Endothelial cell of umbilical vein (primary cell): Measurements from ENCODE around the gene MCF2L. TPM values are rescaled to one million over a fixed set of nuclear protein-coding genes. Genes with fewer than 3 reads are reported as not detected.

Experiments
- BruUV-seq: library from RNA; stranded (reverse); fragments of 400-500 nt; replicated peaks from 2 replicates; lab custom pipeline; 2021; lab: Mats Ljungman, UMichigan
- CTCF ChIA-PET: fragments of 300-600, 350-600 bp; sonication (Branson Sonifier 250); formaldehyde crosslinking; loops from one replicate; lab custom pipeline; 2021; ENCODE audit warnings: antibody characterized with exemption, inconsistent platforms; lab: Charles Lee
- POLR2A ChIA-PET: fragments of 300-600, 350-600 bp; sonication (Branson Sonifier 250); formaldehyde crosslinking; loops from one replicate; lab custom pipeline; 2021; ENCODE audit warnings: antibody characterized with exemption, inconsistent platforms; lab: Charles Lee
- DNase-seq: peaks from one replicate; pipeline ENCODE4 v3.0.0-alpha.2; 2011; ENCODE audit warnings: low read depth, low spot score
- FAIRE-seq: peaks from 2 replicates; lab custom pipeline; 2011; peaks lifted over from hg19 to GRCh38; lab: Jason Lieb, UNC
- H2AFZ ChIP-seq: 2 replicates; pipeline ENCODE4 v1.6.0; 2012; ENCODE audit warnings: low read depth, low read length, control low read depth, inconsistent platforms
- H3K27ac ChIP-seq: 2 replicates; pipeline ENCODE4 v1.5.1; 2011; ENCODE audit warnings: low read depth, mild to moderate bottlenecking, control low read depth, low read length, moderate library complexity; ENCODE audit not compliant: insufficient read depth
- H3K27me3 ChIP-seq, 2 experiments: 2 replicates each; pipeline versions ENCODE4 v1.6.0 to v1.6.1; 2011; ENCODE audit warnings: low read length in 2 of 2, mixed read lengths in 1 of 2; ENCODE audit not compliant: control insufficient read depth in 2 of 2, insufficient read depth in 2 of 2
- H3K36me3 ChIP-seq, 2 experiments: 2 replicates in 1 of 2; 3 replicates in 1 of 2; pipeline ENCODE4 v1.5.1; 2011; ENCODE audit warnings: low read length in 2 of 2, mild to moderate bottlenecking in 1 of 2, moderate library complexity in 1 of 2; ENCODE audit not compliant: control insufficient read depth in 2 of 2, insufficient read depth in 2 of 2; ENCODE audit errors: extremely low read depth in 1 of 2
- H3K4me1 ChIP-seq: 3 replicates; pipeline ENCODE4 v1.5.1; 2011; ENCODE audit warnings: mild to moderate bottlenecking, low read length; ENCODE audit not compliant: control insufficient read depth, insufficient read depth; ENCODE audit errors: extremely low read depth
- H3K4me2 ChIP-seq: 2 replicates; pipeline ENCODE4 v1.6.1; 2011; ENCODE audit warnings: low read length, control low read depth, mixed read lengths; ENCODE audit not compliant: insufficient read depth
- H3K4me3 ChIP-seq, 3 experiments: fragments of 200-600 bp in 1 of 3; sonication (generic), shearing (Covaris generic) in 1 of 3; replicated peaks in 1 of 3; 2 replicates each; pipeline ENCODE4 v1.5.1; 2011 to 2016; ENCODE audit warnings: control low read depth in 3 of 3, low read length in 3 of 3, mild to moderate bottlenecking in 2 of 3, inconsistent platforms in 1 of 3, low read depth in 1 of 3, moderate library complexity in 1 of 3; ENCODE audit not compliant: insufficient read depth in 1 of 3
- H3K79me2 ChIP-seq: 2 replicates; pipeline ENCODE4 v1.6.0; 2012; ENCODE audit warnings: low read length, inconsistent platforms; ENCODE audit not compliant: control insufficient read depth, insufficient read depth
- H3K9ac ChIP-seq: replicated peaks from 2 replicates; pipeline ENCODE3; 2011; ENCODE audit warnings: low read length, control low read depth; ENCODE audit not compliant: insufficient read depth; ENCODE audit errors: extremely low read depth
- H3K9me1 ChIP-seq: replicated peaks from 3 replicates; pipeline ENCODE4 v1.6.0; 2011; ENCODE audit warnings: mild to moderate bottlenecking, low read length; ENCODE audit not compliant: control insufficient read depth, insufficient read depth; ENCODE audit errors: extremely low read depth
- H3K9me3 ChIP-seq: replicated peaks from 2 replicates; pipeline ENCODE4 v1.5.1; 2012; ENCODE audit warnings: low read length, inconsistent platforms; ENCODE audit not compliant: control insufficient read depth, insufficient read depth
- H4K20me1 ChIP-seq: replicated peaks from 2 replicates; pipeline ENCODE3; 2011; ENCODE audit warnings: mild to moderate bottlenecking, low read length; ENCODE audit not compliant: control insufficient read depth, insufficient read depth; ENCODE audit errors: extremely low read depth
- CTCF ChIP-seq, 2 donors: IDR thresholded peaks; 1 replicate in 1 of 2; 2 replicates in 1 of 2; pipeline ENCODE4 v1.5.1; 2011; ENCODE audit warnings: low read length in 2 of 2, mild to moderate bottlenecking in 2 of 2, moderate library complexity in 2 of 2, control low read depth in 1 of 2, inconsistent platforms in 1 of 2, low read depth in 1 of 2; ENCODE audit not compliant: insufficient read depth in 1 of 2; ENCODE audit errors: extremely low read depth in 1 of 2
- EZH2 ChIP-seq: IDR thresholded peaks from 2 replicates; pipeline ENCODE4 v1.6.1; 2012; ENCODE audit warnings: borderline replicate concordance, low read depth, mild to moderate bottlenecking, moderate library complexity, low read length, inconsistent platforms; ENCODE audit not compliant: severe bottlenecking
- FOS ChIP-seq: IDR thresholded peaks from 2 replicates; pipeline ENCODE4 v1.6.1; 2011; ENCODE audit warnings: mild to moderate bottlenecking, low read length, moderate library complexity, borderline replicate concordance; ENCODE audit not compliant: insufficient read depth
- GATA2 ChIP-seq: IDR thresholded peaks from 2 replicates; pipeline ENCODE4 v1.7.0; 2011; ENCODE audit warnings: low read depth, mild to moderate bottlenecking, moderate library complexity, mixed read lengths, low read length; ENCODE audit not compliant: insufficient read length, insufficient read depth
- JUN ChIP-seq: IDR thresholded peaks from 2 replicates; pipeline ENCODE4 v1.6.1; 2011; ENCODE audit warnings: borderline replicate concordance, low read depth; ENCODE audit not compliant: insufficient read length, insufficient read depth
- MAX ChIP-seq: IDR thresholded peaks from 2 replicates; pipeline ENCODE4 v1.6.1; 2011; ENCODE audit not compliant: insufficient read depth, insufficient read length
- MYC ChIP-seq: IDR thresholded peaks from one replicate; pipeline ENCODE4 v1.6.1; 2011; ENCODE audit warnings: mild to moderate bottlenecking, low read depth, low read length
- POLR2A ChIP-seq: IDR thresholded peaks from 2 replicates; pipeline ENCODE4 v1.6.1; 2012; ENCODE audit warnings: low read depth, mild to moderate bottlenecking, control low read depth, low read length
- POLR2AphosphoS5 ChIP-seq: IDR thresholded peaks from 2 replicates; pipeline ENCODE4 v1.6.1; 2012; ENCODE audit warnings: low read depth, mild to moderate bottlenecking, control low read depth, low read length, moderate library complexity; ENCODE audit not compliant: insufficient read depth
- dilution Hi-C: fragments of 300-500 bp; cut with MboI; formaldehyde crosslinking; loops from one replicate; pipeline ENCODE4 v1.15.0; 2019; ENCODE audit warnings: low sequenced_read_pairs; ENCODE audit not compliant: extremely low pct_ligation_motif_present
- intact Hi-C: fragments of 100-400 bp; cut with micrococcal nuclease; formaldehyde crosslinking; loops from one replicate; pipeline ENCODE4 v1.10.0; 2022
- polyA plus RNA-seq, 4 experiments: library from polyadenylated mRNA; depleted of rRNA in 3 of 4; stranded (reverse) in 3 of 4; unstranded in 1 of 4; fragments of >200 nt; gene quantifications; 2 replicates each; pipeline versions ENCODE4 v1.2.1 to v1.2.3, GENCODE V29; 2011 to 2012; ENCODE audit warnings: missing spikeins in 1 of 4
- total RNA-seq: library from RNA; stranded (reverse); gene quantifications from 2 replicates; pipeline ENCODE4 v1.2.3, GENCODE V29; 2021

Gene MCF2L
- total and polyA plus RNA-seq, 2 donors (not counting 3 experiments of a cell fraction or from before 2014, with no cell fraction given), result 0.33 to 0.58 TPM

- intact Hi-C loops, result no loop called here
- ChIA-PET CTCF (interaction anchor here (6.7 kb wide), 1 partner anchor 90 kb away, joined by 114 read pairs; no protein-coding TSS in a partner anchor), POLR2A (no interaction called here)
- Histone ChIP-seq H3K36me3 (no peaks in the 10 kb centered on the region), H3K27me3 (no peaks in the 10 kb centered on the region), H2AFZ (no peak overlapping the region), H3K9me3 (no peaks in the 10 kb centered on the region), H3K9me1 (no peaks in the 10 kb centered on the region), H3K79me2 (no peaks in the 10 kb centered on the region), H3K4me2 (no peak overlapping the region), H3K9ac (no peak overlapping the region), H3K27ac (no peak overlapping the region), H4K20me1 (no peaks in the 10 kb centered on the region), H3K4me1 (peaks cover 4% of the 10 kb centered on the region), H3K4me3 (no peak overlapping the region)
- BruUV-seq, result no TSS peak
- no peak for FAIRE-seq
- no peak for DNase-seq
- dilution Hi-C loops, result no loop called here
- TF ChIP-seq MYC, result no peak
- TF ChIP-seq EZH2, result no peak
- no peak for TF ChIP-seq MAX
- TF ChIP-seq FOS, result no peak
Measured at GRCh38 chr13:112938680-112939079, 30.3 kb upstream of the MCF2L start.

- Histone ChIP-seq H3K4me2 (no peak overlapping the region), H3K27me3 (no peaks in the 10 kb centered on the region), H3K4me3 (no peak overlapping the region), H3K9me1 (no peaks in the 10 kb centered on the region), H3K36me3 (no peaks in the 10 kb centered on the region), H3K9me3 (no peaks in the 10 kb centered on the region), H3K4me1 (peaks cover 4% of the 10 kb centered on the region), H2AFZ (no peak overlapping the region), H3K79me2 (no peaks in the 10 kb centered on the region), H3K9ac (no peak overlapping the region), H4K20me1 (no peaks in the 10 kb centered on the region), H3K27ac (no peak overlapping the region)
- dilution Hi-C loops, result no loop called here
- intact Hi-C loops, result loop anchor here (5.0 kb wide), 2 partner anchors 267 to 282 kb away; partner anchors contain the start of genes CUL4A and PCID2
- BruUV-seq, result no TSS peak
- TF ChIP-seq JUN (no peak), EZH2 (no peak), MYC (no peak), FOS (no peak), MAX (no peak), CTCF (IDR thresholded peaks at IDR 0.05; ENCODE audit: extremely low read depth in 1 of 2, insufficient read depth in 1 of 2, low read depth in 1 of 2, low read length in 2 of 2) (no peak), POLR2A (no peak), GATA2 (no peak), POLR2AphosphoS5 (no peak)
- DNase-seq (no peak), FAIRE-seq (no peak)
- POLR2A ChIA-PET, result no interaction called here
- CTCF ChIA-PET, result interaction anchor here (6.7 kb wide), 1 partner anchor 88 kb away, joined by 114 read pairs; no protein-coding TSS in a partner anchor
Measured at GRCh38 chr13:112940236-112940635, 28.8 kb upstream of the MCF2L start.
